ENCODE results near the gene SAMD4A. TPM values are rescaled to one million over a fixed set of nuclear protein-coding genes. Genes with fewer than 3 reads are reported as not detected.

Gene SAMD4A
- total and polyA plus RNA-seq, 2 experiments from 2014 or later = 7.2 to 33.0 TPM

- Histone ChIP-seq H3K36me3 (ENCODE audit: low read depth) (peaks cover 22% of the 10 kb centered on the region), H3K27ac (peak overlapping the region; percentile 83), H3K4me3 (peak overlapping the region; percentile 92), H3K79me2 (ENCODE audit: insufficient read depth) (peaks cover 70% of the 10 kb centered on the region), H3K9me3 (ENCODE audit: low read depth) (no peaks in the 10 kb centered on the region), H2AFZ (no peak overlapping the region), H3K4me1 (ENCODE audit: insufficient read depth) (peaks cover 41% of the 10 kb centered on the region), H4K20me1 (ENCODE audit: insufficient read depth) (no peaks in the 10 kb centered on the region), H3K4me2 (ENCODE audit: unreplicated experiment) (peak overlapping the region; percentile 91), H3K9ac (peak overlapping the region; percentile 87), H3K27me3 (replicated peaks; ENCODE audit: insufficient read depth) (no peaks in the 10 kb centered on the region), H3F3A (ENCODE audit: insufficient read depth) (peaks cover 44% of the 10 kb centered on the region), H3K9me2 (ENCODE audit: insufficient read depth) (no peaks in the 10 kb centered on the region)
- DNase-seq = peak; percentile 77
- WGBS, 2 experiments (ENCODE audit: low coverage in 1 of 2, low lambda C conversion rate in 2 of 2, missing lambda C conversion rate in 2 of 2) = 3% methylated on average over 13 of the region's 13 CpGs
- in situ Hi-C loops (cut with MboI) = loop anchor here (10.0 to 25.0 kb wide), 2 partner anchors 206 to 418 kb away; no protein-coding TSS in a partner anchor
- TF ChIP-seq EZH2phosphoT487 (IDR thresholded peaks at IDR 0.05; ENCODE audit: insufficient read depth, low read depth) = no peak
- no peak for TF ChIP-seq EZH2 (IDR thresholded peaks at IDR 0.05; ENCODE audit: insufficient read depth, poor library complexity, severe bottlenecking)
Measured at GRCh38 chr14:54568821-54569595, 2.1 kb downstream of the SAMD4A start.

- peak overlapping the region; percentile 87 for H3K9ac ChIP-seq
- H2AFZ ChIP-seq = no peak overlapping the region
- peaks cover 80% of the 10 kb centered on the region for H3K79me2 ChIP-seq (ENCODE audit: insufficient read depth)
- DNase-seq = no peak
- H3K27ac ChIP-seq = peak overlapping the region; percentile 83
- no peaks in the 10 kb centered on the region for H3K27me3 ChIP-seq (replicated peaks; ENCODE audit: insufficient read depth)
- TF ChIP-seq EZH2phosphoT487 (IDR thresholded peaks at IDR 0.05; ENCODE audit: insufficient read depth, low read depth) = no peak
- no peak for TF ChIP-seq EZH2 (IDR thresholded peaks at IDR 0.05; ENCODE audit: insufficient read depth, poor library complexity, severe bottlenecking)
- H3K36me3 ChIP-seq (ENCODE audit: low read depth) = peaks cover 23% of the 10 kb centered on the region
- 0 out of 2 replicates have a peak, but pooled peaks cover 2% of the 10 kb centered on the region for H4K20me1 ChIP-seq (ENCODE audit: insufficient read depth)
- in situ Hi-C loops (cut with MboI) = loop anchor here (25.0 kb wide), 1 partner anchor 417 kb away; no protein-coding TSS in a partner anchor
- peaks cover 44% of the 10 kb centered on the region for H3K4me1 ChIP-seq (ENCODE audit: insufficient read depth)
- H3K4me3 ChIP-seq = peak overlapping the region; percentile 92
- WGBS, 2 experiments (ENCODE audit: low coverage in 1 of 2, low lambda C conversion rate in 2 of 2, missing lambda C conversion rate in 2 of 2) = 45 to 48% methylated on average over 5 of the region's 5 CpGs
- H3F3A ChIP-seq (ENCODE audit: insufficient read depth) = peaks cover 39% of the 10 kb centered on the region
- no peaks in the 10 kb centered on the region for H3K9me3 ChIP-seq (ENCODE audit: low read depth)
- peak overlapping the region; percentile 91 for H3K4me2 ChIP-seq (ENCODE audit: unreplicated experiment)
- no peaks in the 10 kb centered on the region for H3K9me2 ChIP-seq (ENCODE audit: insufficient read depth)
Measured at GRCh38 chr14:54570047-54570446, 3.1 kb downstream of the SAMD4A start.

GRCh38 chr14:54570631-54571415, 3.9 kb downstream of the SAMD4A start:
- no peak for TF ChIP-seq EZH2phosphoT487 (IDR thresholded peaks at IDR 0.05; ENCODE audit: insufficient read depth, low read depth)
- no peak for TF ChIP-seq EZH2 (IDR thresholded peaks at IDR 0.05; ENCODE audit: insufficient read depth, poor library complexity, severe bottlenecking)
- peaks cover 23% of the 10 kb centered on the region for H3K36me3 ChIP-seq (ENCODE audit: low read depth)
- in situ Hi-C loops (cut with MboI) = loop anchor here (25.0 kb wide), 1 partner anchor 416 kb away; no protein-coding TSS in a partner anchor

GRCh38 chr14:54572316-54572715, 5.4 kb downstream of the SAMD4A start:
- Histone ChIP-seq H3K27ac (no peak overlapping the region), H3K9ac (no peak overlapping the region), H3K79me2 (ENCODE audit: insufficient read depth) (peaks cover 96% of the 10 kb centered on the region), H3K4me2 (ENCODE audit: unreplicated experiment) (no peak overlapping the region), H2AFZ (no peak overlapping the region), H3K36me3 (ENCODE audit: low read depth) (peaks cover 23% of the 10 kb centered on the region), H3K4me1 (ENCODE audit: insufficient read depth) (peaks cover 52% of the 10 kb centered on the region), H3K9me3 (ENCODE audit: low read depth) (no peaks in the 10 kb centered on the region), H3F3A (ENCODE audit: insufficient read depth) (peaks cover 40% of the 10 kb centered on the region), H3K4me3 (no peak overlapping the region), H3K9me2 (ENCODE audit: insufficient read depth) (no peaks in the 10 kb centered on the region), H3K27me3 (replicated peaks; ENCODE audit: insufficient read depth) (no peaks in the 10 kb centered on the region), H4K20me1 (ENCODE audit: insufficient read depth) (0 out of 2 replicates have a peak, but pooled peaks cover 6% of the 10 kb centered on the region)
- in situ Hi-C loops (cut with MboI) = loop anchor here (25.0 kb wide), 1 partner anchor 415 kb away; no protein-coding TSS in a partner anchor
- 98% methylated on average over 2 of the region's 2 CpGs for WGBS, 2 experiments (ENCODE audit: low coverage in 1 of 2, low lambda C conversion rate in 2 of 2, missing lambda C conversion rate in 2 of 2)
- peak; percentile 38 for DNase-seq
- TF ChIP-seq EZH2phosphoT487 (IDR thresholded peaks at IDR 0.05; ENCODE audit: insufficient read depth, low read depth) = no peak
- TF ChIP-seq EZH2 (IDR thresholded peaks at IDR 0.05; ENCODE audit: insufficient read depth, poor library complexity, severe bottlenecking) = no peak

More at GRCh38 chr14:54570631-54571415, 3.9 kb downstream of the SAMD4A start:
- Histone ChIP-seq H3K9me2 (ENCODE audit: insufficient read depth) (no peaks in the 10 kb centered on the region), H3K79me2 (ENCODE audit: insufficient read depth) (peaks cover 88% of the 10 kb centered on the region), H3K9me3 (ENCODE audit: low read depth) (no peaks in the 10 kb centered on the region), H4K20me1 (ENCODE audit: insufficient read depth) (0 out of 2 replicates have a peak, but pooled peaks cover 6% of the 10 kb centered on the region), H3F3A (ENCODE audit: insufficient read depth) (peaks cover 40% of the 10 kb centered on the region), H3K27ac (peak overlapping the region; percentile 83), H3K4me2 (ENCODE audit: unreplicated experiment) (peak overlapping the region; percentile 91), H3K4me3 (peak overlapping the region; percentile 92), H3K9ac (peak overlapping the region; percentile 87), H3K27me3 (replicated peaks; ENCODE audit: insufficient read depth) (no peaks in the 10 kb centered on the region), H2AFZ (no peak overlapping the region), H3K4me1 (ENCODE audit: insufficient read depth) (peaks cover 45% of the 10 kb centered on the region)
- WGBS, 2 experiments (ENCODE audit: low coverage in 1 of 2, low lambda C conversion rate in 2 of 2, missing lambda C conversion rate in 2 of 2) = 10 to 11% methylated on average over 5 of the region's 5 CpGs
- DNase-seq = peak; percentile 91
